ENCODE data around the gene ZFX. TPM values are rescaled to one million over a fixed set of nuclear protein-coding genes. Genes with fewer than 3 reads are reported as not detected.
"Not testable (repeated sequence)": the region's sequence is repeated elsewhere in the genome, so short reads cannot be mapped to it uniquely, and the experiment has no call there.

The ZFX gene
- total and polyA plus RNA-seq, 12 donors, result 8.1 to 58.6 (median 35.2) TPM

- Histone ChIP-seq H3K4me1 (replicated peaks in 1 of 2) (no peaks in the 10 kb centered on the region), H3K9me3 (replicated peaks in 1 of 3) (no peaks in the 10 kb centered on the region), H3K27ac (no peak overlapping the region), H3K4me3 (no peak overlapping the region), H3K36me3 (replicated peaks in 1 of 2) (no peaks in the 10 kb centered on the region), H3K27me3 (no peaks in the 10 kb centered on the region)
- no peak for DNase-seq
- TF ChIP-seq POLR2A (IDR thresholded peaks at IDR 0.05) (no peak), CTCF (IDR thresholded peaks at IDR 0.05) (no peak)
- intact Hi-C loops (cut with DNase I), result no loop called here
- 79 to 94% (median 85%) methylated on average over 2 to 5 of the region's 5 CpGs for WGBS, 4 donors
Observed at GRCh38 chrX:24133312-24133711, 16.2 kb upstream of the ZFX start.

- DNase-seq; H3K4me1 ChIP-seq (replicated peaks in 1 of 2); H3K27me3 ChIP-seq; intact Hi-C loops (cut with DNase I); H3K4me3 ChIP-seq; H3K36me3 ChIP-seq (replicated peaks in 1 of 2); H3K27ac ChIP-seq; H3K9me3 ChIP-seq (replicated peaks in 1 of 3): not testable (repeated sequence)
- 70 to 80% (median 77%) methylated on average over 2 to 7 of the region's 9 CpGs for WGBS, 4 donors
Observed at GRCh38 chrX:24135768-24136167, 13.8 kb upstream of the ZFX start.

- TF ChIP-seq CTCF (IDR thresholded peaks at IDR 0.05) (no peak), POLR2A (IDR thresholded peaks at IDR 0.05) (no peak)
- intact Hi-C loops (cut with DNase I), result no loop called here
- DNase-seq, result no peak
- Histone ChIP-seq H3K4me3 (no peak overlapping the region), H3K27ac (no peak overlapping the region), H3K9me3 (replicated peaks in 1 of 3) (no peaks in the 10 kb centered on the region), H3K4me1 (replicated peaks in 1 of 2) (no peaks in the 10 kb centered on the region), H3K36me3 (replicated peaks in 1 of 2) (no peaks in the 10 kb centered on the region), H3K27me3 (no peaks in the 10 kb centered on the region)
Observed at GRCh38 chrX:24137192-24137591, 12.3 kb upstream of the ZFX start.

GRCh38 chrX:24143982-24144381 is 5.5 kb upstream of the ZFX start:
- H3K36me3 ChIP-seq (replicated peaks in 1 of 2); intact Hi-C loops (cut with DNase I); H3K4me3 ChIP-seq; H3K27me3 ChIP-seq; H3K9me3 ChIP-seq (replicated peaks in 1 of 3); H3K27ac ChIP-seq; DNase-seq: not testable (repeated sequence)
- WGBS, 4 donors, result 94 to 97% (median 96%) methylated on average over 6 of the region's 6 CpGs
- H3K4me1 ChIP-seq (replicated peaks in 1 of 2), result peaks cover 21 to 35% of the 10 kb centered on the region in 2 donors

- 93 to 96% (median 95%) methylated on average over 4 to 6 of the region's 6 CpGs for WGBS, 4 donors
- TF ChIP-seq POLR2A (IDR thresholded peaks at IDR 0.05), result no peak
- TF ChIP-seq CTCF (IDR thresholded peaks at IDR 0.05), result no peak
Observed at GRCh38 chrX:24144528-24144927, 5.0 kb upstream of the ZFX start.

More at GRCh38 chrX:24144528-24144927, 5.0 kb upstream of the ZFX start:
- Histone ChIP-seq H3K9me3 (replicated peaks in 1 of 3) (no peaks in the 10 kb centered on the region), H3K27me3 (no peaks in the 10 kb centered on the region), H3K27ac (no peak overlapping the region), H3K4me3 (no peak overlapping the region), H3K4me1 (replicated peaks in 1 of 2) (peaks cover 21 to 35% of the 10 kb centered on the region in 2 donors), H3K36me3 (replicated peaks in 1 of 2) (no peaks in the 10 kb centered on the region)
- no peak for DNase-seq
- intact Hi-C loops (cut with DNase I), result no loop called here

Measured in adrenal gland (tissue), 12 donors.